Upper lobe of left lung (tissue), 4 donors: ENCODE results near the gene IBA57.

ENCODE experiments used
- POLR2A ChIP-seq, 4 donors: fragments of 450-650 bp; IDR thresholded peaks; one replicate each; pipeline ENCODE4 v1.5.1; 2016 to 2017; ENCODE audit warnings: antibody characterized with exemption in 4 of 4, mild to moderate bottlenecking in 2 of 4
- TF ChIP-seq, protein P1 (sequence below), 6 experiments: fragments of 450-650 bp in 4 of 6; fragments of 200-600 bp in 2 of 6; sonication (generic) in 2 of 6; IDR thresholded peaks; one replicate each; pipeline ENCODE4 v1.5.1; 2016 to 2019; ENCODE audit warnings: antibody characterized with exemption in 6 of 6

DNA sequence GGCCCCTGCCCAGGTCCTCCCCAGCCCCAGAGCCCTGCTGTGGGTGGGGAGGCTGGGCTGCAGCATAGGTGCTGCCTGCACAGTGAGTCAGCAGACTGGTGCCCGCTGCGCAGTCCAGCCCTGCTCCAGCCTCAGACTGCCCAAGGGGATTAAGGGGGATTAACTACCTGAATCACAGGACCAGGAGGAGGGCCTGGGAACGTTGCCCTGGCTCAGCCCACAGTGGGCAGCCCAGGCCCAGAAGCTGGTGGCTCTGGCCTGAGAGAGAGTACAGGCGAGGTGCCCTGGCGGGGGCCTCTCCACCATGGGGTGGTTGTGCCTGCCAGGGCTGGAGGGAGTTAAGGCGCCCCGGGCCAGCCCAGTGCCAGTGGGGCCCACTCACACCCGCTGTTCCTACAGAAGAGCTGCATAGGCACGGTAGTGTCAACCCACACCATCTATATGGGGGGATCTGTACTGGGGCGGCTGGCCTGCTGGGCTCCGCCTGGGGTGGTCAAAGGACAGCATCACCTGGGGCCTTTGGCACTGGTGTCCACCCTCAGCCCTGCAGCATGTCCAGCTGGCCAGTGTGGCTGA lies 44.6 kb downstream of the IBA57 start:
- TF ChIP-seq, protein P1, sequence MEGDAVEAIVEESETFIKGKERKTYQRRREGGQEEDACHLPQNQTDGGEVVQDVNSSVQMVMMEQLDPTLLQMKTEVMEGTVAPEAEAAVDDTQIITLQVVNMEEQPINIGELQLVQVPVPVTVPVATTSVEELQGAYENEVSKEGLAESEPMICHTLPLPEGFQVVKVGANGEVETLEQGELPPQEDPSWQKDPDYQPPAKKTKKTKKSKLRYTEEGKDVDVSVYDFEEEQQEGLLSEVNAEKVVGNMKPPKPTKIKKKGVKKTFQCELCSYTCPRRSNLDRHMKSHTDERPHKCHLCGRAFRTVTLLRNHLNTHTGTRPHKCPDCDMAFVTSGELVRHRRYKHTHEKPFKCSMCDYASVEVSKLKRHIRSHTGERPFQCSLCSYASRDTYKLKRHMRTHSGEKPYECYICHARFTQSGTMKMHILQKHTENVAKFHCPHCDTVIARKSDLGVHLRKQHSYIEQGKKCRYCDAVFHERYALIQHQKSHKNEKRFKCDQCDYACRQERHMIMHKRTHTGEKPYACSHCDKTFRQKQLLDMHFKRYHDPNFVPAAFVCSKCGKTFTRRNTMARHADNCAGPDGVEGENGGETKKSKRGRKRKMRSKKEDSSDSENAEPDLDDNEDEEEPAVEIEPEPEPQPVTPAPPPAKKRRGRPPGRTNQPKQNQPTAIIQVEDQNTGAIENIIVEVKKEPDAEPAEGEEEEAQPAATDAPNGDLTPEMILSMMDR (IDR thresholded peaks at IDR 0.05) = no peak
- no peak for TF ChIP-seq POLR2A (IDR thresholded peaks at IDR 0.05)
